Keratinocyte (primary cell): ENCODE results near the gene EBF4. TPM values are rescaled to one million over a fixed set of nuclear protein-coding genes. Genes with fewer than 3 reads are reported as not detected.

ENCODE experiments used
- DNase-seq: peaks from one replicate; pipeline ENCODE4 v3.0.0-alpha.2; 2011; ENCODE audit warnings: low read depth, missing footprints, low spot score
- FAIRE-seq: peaks from 2 replicates; lab custom pipeline; 2011; peaks lifted over from hg19 to GRCh38; lab: Jason Lieb, UNC
- H2AFZ ChIP-seq: 2 replicates; pipeline ENCODE4 v1.6.0; 2012; ENCODE audit warnings: low read length, control low read depth, inconsistent platforms; ENCODE audit not compliant: control insufficient read depth
- H3K27ac ChIP-seq: 2 replicates; pipeline ENCODE4 v1.5.1; 2011; ENCODE audit warnings: low read length; ENCODE audit not compliant: control insufficient read depth, insufficient read depth
- H3K27me3 ChIP-seq: 3 replicates; pipeline ENCODE4 v1.6.0; 2011; ENCODE audit warnings: low read length; ENCODE audit not compliant: control insufficient read depth, insufficient read depth; ENCODE audit errors: extremely low read depth
- H3K36me3 ChIP-seq, 2 experiments: 2 replicates in 1 of 2; 3 replicates in 1 of 2; pipeline ENCODE4 v1.5.1; 2011; ENCODE audit warnings: low read length in 2 of 2, mild to moderate bottlenecking in 1 of 2; ENCODE audit not compliant: control insufficient read depth in 2 of 2, insufficient read depth in 2 of 2; ENCODE audit errors: extremely low read depth in 1 of 2
- H3K4me1 ChIP-seq: 3 replicates; pipeline ENCODE4 v1.5.1; 2011; ENCODE audit warnings: low read length; ENCODE audit not compliant: control insufficient read depth, insufficient read depth; ENCODE audit errors: extremely low read depth
- H3K4me2 ChIP-seq: 3 replicates; pipeline ENCODE4 v1.6.0; 2011; ENCODE audit warnings: low read depth, low read length; ENCODE audit not compliant: control insufficient read depth, insufficient read depth; ENCODE audit errors: extremely low read depth
- H3K4me3 ChIP-seq, 3 experiments: fragments of 200-600 bp in 1 of 3; sonication (generic) in 1 of 3; 2 replicates in 2 of 3; 3 replicates in 1 of 3; pipeline ENCODE4 v1.5.1; 2011 to 2016; ENCODE audit warnings: low read length in 3 of 3, mild to moderate bottlenecking in 3 of 3, control low read depth in 2 of 3, inconsistent platforms in 1 of 3, low read depth in 1 of 3, mixed read lengths in 1 of 3, mixed run types in 1 of 3, moderate library complexity in 1 of 3; ENCODE audit not compliant: control insufficient read depth in 2 of 3, insufficient read depth in 2 of 3; ENCODE audit errors: extremely low read depth in 1 of 3
- H3K79me2 ChIP-seq: 2 replicates; pipeline ENCODE4 v1.6.0; 2012; ENCODE audit warnings: low read length; ENCODE audit not compliant: control insufficient read depth, insufficient read depth
- H3K9ac ChIP-seq: 3 replicates; pipeline ENCODE4 v1.6.0; 2011; ENCODE audit warnings: low read length; ENCODE audit not compliant: control insufficient read depth, insufficient read depth; ENCODE audit errors: extremely low read depth
- H3K9me1 ChIP-seq: 3 replicates; pipeline ENCODE4 v1.6.0; 2011; ENCODE audit warnings: low read length; ENCODE audit not compliant: control insufficient read depth, insufficient read depth; ENCODE audit errors: extremely low read depth
- H3K9me3 ChIP-seq: 2 replicates; pipeline ENCODE4 v1.5.1; 2012; ENCODE audit warnings: low read depth, low read length; ENCODE audit not compliant: control insufficient read depth
- H4K20me1 ChIP-seq: 3 replicates; pipeline ENCODE4 v1.6.0; 2011; ENCODE audit warnings: low read length; ENCODE audit not compliant: control insufficient read depth, insufficient read depth; ENCODE audit errors: extremely low read depth
- EZH2 ChIP-seq: IDR thresholded peaks from one replicate; pipeline ENCODE4 v1.6.1; 2012; ENCODE audit warnings: inconsistent platforms, mild to moderate bottlenecking, low read length, moderate library complexity
- dilution Hi-C: fragments of 300-500 bp; cut with MboI; formaldehyde crosslinking; loops from one replicate; pipeline ENCODE4 v1.7.0; 2020; ENCODE audit warnings: low sequenced_read_pairs; ENCODE audit not compliant: extremely low pct_ligation_motif_present
- polyA plus RNA-seq, 5 experiments: library from polyadenylated mRNA; depleted of rRNA in 3 of 5; stranded (reverse) in 3 of 5; stranded (forward) in 1 of 5; unstranded in 1 of 5; fragments of >200 nt; gene quantifications; 1 replicate in 1 of 5; 2 replicates in 3 of 5; 3 replicates in 1 of 5; pipeline versions ENCODE4 v1.2.1 to v1.2.3, GENCODE V29; 2011 to 2012; ENCODE audit warnings: missing spikeins in 2 of 5, low read depth in 1 of 5, low replicate concordance in 1 of 5
- TF ChIP-seq, protein P1 (sequence below), 3 experiments: IDR thresholded peaks in 1 of 3; conservative IDR thresholded peaks in 1 of 3; optimal IDR thresholded peaks in 1 of 3; 2 replicates in 2 of 3; 3 replicates in 1 of 3; pipeline versions ENCODE3 to v1.5.1; 2011; ENCODE audit warnings: low read length in 3 of 3, mild to moderate bottlenecking in 3 of 3, moderate library complexity in 2 of 3, control low read depth in 1 of 3, inconsistent platforms in 1 of 3; ENCODE audit not compliant: insufficient read depth in 2 of 3; ENCODE audit errors: extremely low read depth in 1 of 3

Gene EBF4
- polyA plus RNA-seq, 1 donor (not counting 4 experiments of a cell fraction or from before 2014, with no cell fraction given) = not detected

DNA sequence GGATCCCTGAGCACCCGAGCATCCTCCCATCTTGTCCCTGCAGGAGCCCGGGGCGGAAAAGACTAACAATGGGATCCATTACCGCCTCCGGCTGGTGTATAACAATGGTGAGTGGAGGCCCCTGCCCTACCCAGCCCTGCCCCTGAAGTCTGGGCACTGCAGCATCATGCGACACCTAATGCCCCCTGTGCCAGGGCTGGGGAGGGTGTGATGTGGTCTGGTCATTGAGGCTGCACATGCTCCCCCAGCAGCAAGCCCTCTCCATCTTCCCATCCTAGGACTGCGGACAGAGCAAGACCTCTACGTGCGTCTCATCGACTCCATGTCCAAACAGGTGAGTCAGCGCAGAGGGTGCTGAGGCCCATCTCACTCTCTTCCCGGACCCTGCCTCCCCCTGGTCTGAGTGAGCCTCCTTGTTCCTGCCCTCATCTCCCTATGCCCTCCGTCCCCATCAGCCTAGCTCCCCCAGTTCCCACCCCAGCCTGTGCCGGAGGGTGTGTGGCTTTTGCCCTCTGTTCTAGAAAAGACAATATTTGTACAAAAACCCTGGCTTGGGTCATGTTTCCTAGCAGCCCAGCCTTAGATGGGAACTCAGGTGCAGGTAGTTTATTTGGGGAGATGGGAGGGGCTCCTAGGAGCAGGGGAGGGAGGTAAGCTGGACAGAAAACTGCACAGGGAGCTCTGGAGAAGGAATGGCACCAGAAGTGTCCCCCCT is 13.5 kb downstream of the EBF4 start:
- no peak overlapping the region for H2AFZ ChIP-seq

DNA sequence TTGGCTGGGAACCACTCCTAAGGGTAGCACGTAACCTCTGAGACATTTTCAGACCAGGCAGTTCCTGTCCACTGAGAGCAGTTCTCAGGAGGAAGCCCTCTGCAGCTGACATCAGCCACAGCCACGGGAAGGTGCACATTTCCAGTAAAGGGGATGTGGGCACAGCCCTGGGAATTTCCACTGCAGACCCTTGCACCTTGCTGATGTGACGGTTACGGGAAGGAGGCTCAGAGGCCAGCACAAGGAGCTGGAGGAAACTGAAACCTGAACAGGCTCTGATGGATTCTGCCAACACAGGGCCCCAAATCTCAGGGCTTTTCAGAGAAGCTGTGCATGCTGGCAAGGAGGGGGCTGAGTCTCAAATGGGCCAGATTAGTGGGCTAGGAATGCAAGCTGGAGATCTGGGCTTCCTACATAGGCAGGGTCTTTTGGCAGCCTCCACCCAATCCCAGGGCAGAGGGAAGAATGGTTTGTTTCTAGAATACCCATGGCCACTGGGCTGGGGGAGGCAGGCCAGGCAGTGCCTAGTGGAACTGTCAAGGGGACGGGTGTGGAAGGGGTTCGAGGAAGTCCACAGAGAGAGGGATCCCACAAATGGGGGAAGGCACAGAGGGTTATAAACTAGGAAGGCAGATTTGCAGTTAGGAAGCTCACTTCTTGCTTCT is 14.2 kb downstream of the EBF4 start:
- no peak for DNase-seq
- no peak for FAIRE-seq
- Histone ChIP-seq H3K27ac (no peak overlapping the region), H3K4me3 (no peak overlapping the region), H3K79me2 (no peaks in the 10 kb centered on the region), H3K27me3 (peaks cover 10% of the 10 kb centered on the region), H3K9me3 (no peaks in the 10 kb centered on the region), H3K9ac (no peak overlapping the region), H3K9me1 (no peaks in the 10 kb centered on the region), H4K20me1 (peaks cover 2% of the 10 kb centered on the region), H3K4me2 (no peak overlapping the region), H2AFZ (no peak overlapping the region), H3K4me1 (no peaks in the 10 kb centered on the region), H3K36me3 (no peaks in the 10 kb centered on the region)
- no peak for TF ChIP-seq EZH2
- TF ChIP-seq, protein P1, sequence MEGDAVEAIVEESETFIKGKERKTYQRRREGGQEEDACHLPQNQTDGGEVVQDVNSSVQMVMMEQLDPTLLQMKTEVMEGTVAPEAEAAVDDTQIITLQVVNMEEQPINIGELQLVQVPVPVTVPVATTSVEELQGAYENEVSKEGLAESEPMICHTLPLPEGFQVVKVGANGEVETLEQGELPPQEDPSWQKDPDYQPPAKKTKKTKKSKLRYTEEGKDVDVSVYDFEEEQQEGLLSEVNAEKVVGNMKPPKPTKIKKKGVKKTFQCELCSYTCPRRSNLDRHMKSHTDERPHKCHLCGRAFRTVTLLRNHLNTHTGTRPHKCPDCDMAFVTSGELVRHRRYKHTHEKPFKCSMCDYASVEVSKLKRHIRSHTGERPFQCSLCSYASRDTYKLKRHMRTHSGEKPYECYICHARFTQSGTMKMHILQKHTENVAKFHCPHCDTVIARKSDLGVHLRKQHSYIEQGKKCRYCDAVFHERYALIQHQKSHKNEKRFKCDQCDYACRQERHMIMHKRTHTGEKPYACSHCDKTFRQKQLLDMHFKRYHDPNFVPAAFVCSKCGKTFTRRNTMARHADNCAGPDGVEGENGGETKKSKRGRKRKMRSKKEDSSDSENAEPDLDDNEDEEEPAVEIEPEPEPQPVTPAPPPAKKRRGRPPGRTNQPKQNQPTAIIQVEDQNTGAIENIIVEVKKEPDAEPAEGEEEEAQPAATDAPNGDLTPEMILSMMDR (optimal IDR thresholded peaks at IDR 0.05 in 1 of 3, IDR thresholded peaks at IDR 0.05 in 1 of 3, conservative IDR thresholded peaks at IDR 0.05 in 1 of 3; ENCODE audit: extremely low read depth in 1 of 3, insufficient read depth in 2 of 3, low read length in 3 of 3) = no peak
- dilution Hi-C loops = no loop called here

More for the DNA sequence above, 13.5 kb downstream of the EBF4 start:
- no peak overlapping the region for H3K4me2 ChIP-seq
- no peak overlapping the region for H3K4me3 ChIP-seq
- H3K27me3 ChIP-seq = peaks cover 10% of the 10 kb centered on the region
- no peaks in the 10 kb centered on the region for H3K9me1 ChIP-seq
- H3K9ac ChIP-seq = no peak overlapping the region
- dilution Hi-C loops = no loop called here
- H3K4me1 ChIP-seq = no peaks in the 10 kb centered on the region
- TF ChIP-seq, protein P1 (optimal IDR thresholded peaks at IDR 0.05 in 1 of 3, IDR thresholded peaks at IDR 0.05 in 1 of 3, conservative IDR thresholded peaks at IDR 0.05 in 1 of 3; ENCODE audit: extremely low read depth in 1 of 3, insufficient read depth in 2 of 3, low read length in 3 of 3) = no peak
- no peak for TF ChIP-seq EZH2
- FAIRE-seq (no peak), DNase-seq (no peak)
- no peaks in the 10 kb centered on the region for H3K9me3 ChIP-seq
- no peaks in the 10 kb centered on the region for H3K36me3 ChIP-seq
- no peak overlapping the region for H3K27ac ChIP-seq
- no peaks in the 10 kb centered on the region for H3K79me2 ChIP-seq
- H4K20me1 ChIP-seq = peaks cover 2% of the 10 kb centered on the region
